ENCODE results near the gene TAGLN. TPM values are rescaled to one million over a fixed set of nuclear protein-coding genes. Genes with fewer than 3 reads are reported as not detected.

Gene TAGLN
- 19.3 and 31.5 TPM in 2 replicates for total RNA-seq (2011; cell fraction: chromatin; rRNA removed; ENCODE audit: low replicate concordance)
- total RNA-seq (2011; cell fraction: nucleolus; rRNA removed): 15.1 and 17.0 TPM in 2 replicates
- 12.9 and 14.2 TPM in 2 replicates for total RNA-seq (2011; cell fraction: nucleoplasm; rRNA removed)
- 0.95 and 1.3 TPM in 2 replicates for total RNA-seq (2014; rRNA removed)
- total RNA-seq (2014; rRNA removed; fragmentation: Illumina TruSeq; extraction: Trizol): 1.1 and 1.4 TPM in 2 replicates
- total RNA-seq (2015; rRNA removed; fragmentation: Illumina TruSeq; extraction: Trizol): 0.87 and 1.2 TPM in 2 replicates
- 3.5 and 3.6 TPM in 2 replicates for total RNA-seq (2021)
- polyA plus RNA-seq (2011; rRNA removed): 3.0 and 3.1 TPM in 2 replicates
- polyA plus RNA-seq (2011; cell fraction: cytosol; rRNA removed): 1.3 and 1.4 TPM in 2 replicates
- polyA plus RNA-seq (2011; cell fraction: nucleus; rRNA removed): 22.1 and 23.9 TPM in 2 replicates
- polyA plus RNA-seq (2012): 2.5 and 5.8 TPM in 2 replicates
- 2.4 and 2.8 TPM in 2 replicates for polyA plus RNA-seq (2014; fragmentation: Illumina TruSeq; extraction: Trizol)
- polyA plus RNA-seq (2014; fragmentation: Nextera tagmentation; extraction: Ambion mirVana): under 1 TPM; 0.21 to 0.56 TPM
- 3.2 and 4.9 TPM in 2 replicates for polyA plus RNA-seq (2014; rRNA removed)
- polyA minus RNA-seq (2011; rRNA and poly(A)+ RNA removed): 1.7 and 2.7 TPM in 2 replicates
- 2.0 TPM in 1 of 2 replicates, not detected in the other for polyA minus RNA-seq (2011; cell fraction: cytosol; rRNA and poly(A)+ RNA removed)
- polyA minus RNA-seq (2011; cell fraction: nucleus; rRNA and poly(A)+ RNA removed): 3.2 and 3.3 TPM in 2 replicates
- Bru-seq, nascent RNA: percentile 45 among the genes with signal in this experiment
- percentile 54 among the genes with signal in this experiment for BruChase-seq, experiment 1, labeled RNA remaining after a 2-hour chase
- BruChase-seq, experiment 2, labeled RNA remaining after a 6-hour chase: percentile 61 among the genes with signal in this experiment
- long read RNA-seq, experiment 1, partial matches to known transcripts: 0 of 1 reads
- long read RNA-seq, experiment 1, other reads (novel, unspliced or antisense): 0 of 1 reads
- long read RNA-seq, experiment 2, partial matches to known transcripts: 0 of 3 reads
- long read RNA-seq, experiment 2, other reads (novel, unspliced or antisense): 1 of 3 reads
- long read RNA-seq, experiment 3, partial matches to known transcripts: 0 of 1 reads
- long read RNA-seq, experiment 3, other reads (novel, unspliced or antisense): 0 of 1 reads

GRCh38 chr11:117199053-117199915, at the start of gene TAGLN:
TSS of gene TAGLN (plus strand) at chr11:117199370. CDS start at chr11:117203014, 3,644 bp downstream.
- intact Hi-C loops (cut with micrococcal nuclease): no loop called here
- FAIRE-seq: no peak
- H3K9me3 ChIP-seq (replicated peaks; ENCODE audit: control insufficient read depth, insufficient read depth, low read depth, low read length): no peaks in the 10 kb centered on the region
- H3K9ac ChIP-seq (ENCODE audit: insufficient read depth in 1 of 2, low read depth in 2 of 2, low read length in 2 of 2): peak within 1 kb of the TSS in 1 of 2 experiments; percentile 56; a peak in 2 of 4 replicates
- H3K27me3 ChIP-seq (ENCODE audit: control insufficient read depth in 2 of 2, insufficient read depth in 2 of 2, low read length in 2 of 2): no peaks in the 10 kb centered on the region
- H4K20me1 ChIP-seq (replicated peaks; ENCODE audit: control insufficient read depth, insufficient read depth, low read length): no peaks in the 10 kb centered on the region; the same call in none of the 2 replicates
- in situ Hi-C loops (cut with MboI): no loop called here
- H3K79me2 ChIP-seq (ENCODE audit: control insufficient read depth, insufficient read depth, low read length): no peaks in the 10 kb centered on the region
- peak; percentile 58; the same call in 1 of the 2 replicates for TF ChIP-seq POLR2G (IDR thresholded peaks at IDR 0.05; ENCODE audit: low read depth, low read length)
- TF ChIP-seq COPS2 (conservative IDR thresholded peaks at IDR 0.05): no peak
- no peak for TF ChIP-seq BRF1 (IDR thresholded peaks at IDR 0.05; ENCODE audit: borderline replicate concordance, extremely low read depth, insufficient read length)
- ChIA-PET CTCF (ENCODE audit: low intra/inter-chr PET ratio) (no interaction called here), POLR2A (interaction anchor here (0.7 to 1.2 kb wide), 2 partner anchors 21 to 356 kb away, joined by 3 read pairs; no protein-coding TSS in a partner anchor)
- no peak within 1 kb of the TSS for H3K4me3 ChIP-seq
- no peak within 1 kb of the TSS for H2AFZ ChIP-seq (ENCODE audit: low read depth, low read length)
- no peak for ATAC-seq
- DNase-seq (ENCODE audit: extremely low read depth in 1 of 4, low spot score in 3 of 4): no peak
- H3K27ac ChIP-seq (ENCODE audit: extremely low read depth, low read depth, low read length): no peak within 1 kb of the TSS
- H3K36me3 ChIP-seq (ENCODE audit: control insufficient read depth, insufficient read depth, low read length): peaks cover 4% of the 10 kb centered on the region; the same call in 2 of the 3 replicates
- peaks cover 0 to 34% of the 10 kb centered on the region in 2 experiments; a peak in 3 of 5 replicates for H3K4me1 ChIP-seq (replicated peaks in 1 of 2; ENCODE audit: control insufficient read depth in 2 of 2, insufficient read depth in 2 of 2, low read length in 2 of 2)
- H3K9me1 ChIP-seq (ENCODE audit: control insufficient read depth, insufficient read depth, low read length): no peaks in the 10 kb centered on the region
- no TSS peak for BruUV-seq (replicated peaks)
- H3K4me2 ChIP-seq (ENCODE audit: insufficient read depth, low read length): no peak within 1 kb of the TSS
- 73% methylated on average over 29 of the region's 34 CpGs for WGBS (ENCODE audit: insufficient coverage, low coverage, missing lambda C conversion rate)

All from K562 (cell line).